Measurements from ENCODE around the gene TAAR6.
"Not testable (repeated sequence)": the region's sequence is repeated elsewhere in the genome, so short reads cannot be mapped to it uniquely, and the experiment has no call there.

The TAAR6 gene
- 0 reads per million in 2 donors for total RNA-seq

- DNase-seq = no peak
These were observed at the start of gene TAAR6 for GRCh38 chr6:132570221-132570777. Gene TAAR6 (plus strand): TSS chr6:132570322. CDS start chr6:132570322, 0 bp downstream.

- no peak for DNase-seq
These were observed 49.2 kb upstream of the TAAR6 start for GRCh38 chr6:132520953-132521352.

- no peak for DNase-seq
These were observed 45.5 kb upstream of the TAAR6 start for GRCh38 chr6:132524646-132525045.

- DNase-seq = no peak
These were observed 44.3 kb upstream of the TAAR6 start for GRCh38 chr6:132525866-132526265.

- DNase-seq = no peak
These were observed 43.7 kb upstream of the TAAR6 start for GRCh38 chr6:132526461-132526860.

- DNase-seq = no peak
These were observed 42.3 kb upstream of the TAAR6 start for GRCh38 chr6:132527791-132528190.

- DNase-seq = peak; percentile 66
These were observed 39.7 kb upstream of the TAAR6 start for GRCh38 chr6:132530293-132530974.

GRCh38 chr6:132534546-132534945, 35.6 kb upstream of the TAAR6 start:
- DNase-seq = not testable (repeated sequence)

GRCh38 chr6:132537145-132537544, 33.0 kb upstream of the TAAR6 start:
- no peak for DNase-seq

GRCh38 chr6:132537977-132538376, 32.1 kb upstream of the TAAR6 start, which contains the start of gene TAAR9:
Gene TAAR9 (plus strand): TSS chr6:132538277. CDS start chr6:132538290, 13 bp downstream.
- DNase-seq = no peak

GRCh38 chr6:132544826-132545225, 25.3 kb upstream of the TAAR6 start:
- no peak for DNase-seq

- DNase-seq = no peak
These were observed 21.2 kb upstream of the TAAR6 start for GRCh38 chr6:132548746-132549463.

GRCh38 chr6:132551214-132551613, 18.9 kb upstream of the TAAR6 start:
- no peak for DNase-seq

GRCh38 chr6:132552372-132552771, 17.8 kb upstream of the TAAR6 start, which contains the start of gene TAAR8:
Gene TAAR8 (plus strand): TSS chr6:132552672. CDS start chr6:132552693, 21 bp downstream.
- no peak for DNase-seq

- not testable (repeated sequence) for DNase-seq
These were observed 10.0 kb upstream of the TAAR6 start for GRCh38 chr6:132560087-132560486.

- DNase-seq = no peak
These were observed 3.7 kb upstream of the TAAR6 start for GRCh38 chr6:132566404-132566803.

- DNase-seq = no peak
These were observed 2.6 kb upstream of the TAAR6 start for GRCh38 chr6:132567566-132567965.

- no peak for DNase-seq
These were observed 1.5 kb upstream of the TAAR6 start for GRCh38 chr6:132568611-132569010.

- DNase-seq = no peak
These were observed 952 bp upstream of the TAAR6 start for GRCh38 chr6:132569170-132569569.

GRCh38 chr6:132571774-132572173, 1.7 kb downstream of the TAAR6 start:
- DNase-seq = no peak

GRCh38 chr6:132584698-132585097, 14.6 kb downstream of the TAAR6 start:
- no peak for DNase-seq

GRCh38 chr6:132587424-132587823, 17.3 kb downstream of the TAAR6 start:
- DNase-seq = no peak

GRCh38 chr6:132589454-132589853, 19.3 kb downstream of the TAAR6 start, which contains the start of gene TAAR5:
Gene TAAR5 (minus strand): TSS chr6:132589741. CDS start chr6:132589686, 55 bp downstream.
- no peak for DNase-seq

GRCh38 chr6:132590362-132590761, 20.2 kb downstream of the TAAR6 start:
- DNase-seq = no peak
